GM10266 (cell line): ENCODE measurements around the gene CPSF4.
"Not testable (repeated sequence)": the region's sequence is repeated elsewhere in the genome, so short reads cannot be mapped to it uniquely, and the experiment has no call there.

Source experiments
- DNase-seq: peaks from one replicate; pipeline ENCODE4 v3.0.0; 2012; ENCODE audit errors: extremely low spot score
- CTCF ChIP-seq: IDR thresholded peaks from 2 replicates; pipeline ENCODE4 v1.5.1; 2012; ENCODE audit warnings: mild to moderate bottlenecking, low read depth; ENCODE audit not compliant: control insufficient read depth, insufficient read depth; ENCODE audit errors: missing control alignments

The CPSF4 gene

GRCh38 chr7:99497766-99498545, 59.2 kb downstream of the CPSF4 start:
- no peak for DNase-seq

GRCh38 chr7:99498546-99498944, 59.8 kb downstream of the CPSF4 start:
- TF ChIP-seq CTCF, result no peak
- no peak for DNase-seq

More at GRCh38 chr7:99497766-99498545, 59.2 kb downstream of the CPSF4 start:
- TF ChIP-seq CTCF, result no peak

- no peak for TF ChIP-seq CTCF
- no peak for DNase-seq
Observed at GRCh38 chr7:99499371-99499720, 60.6 kb downstream of the CPSF4 start.

GRCh38 chr7:99499721-99500636, 61.2 kb downstream of the CPSF4 start, which contains the start of gene ZNF394:
TSS of gene ZNF394 (minus strand) at chr7:99500281. CDS start at chr7:99500093, 188 bp downstream.
- TF ChIP-seq CTCF, result no peak
- DNase-seq, result peak; percentile 80

GRCh38 chr7:99500637-99501009, 61.9 kb downstream of the CPSF4 start:
- no peak for DNase-seq
- no peak for TF ChIP-seq CTCF

- not testable (repeated sequence) for DNase-seq
Observed at GRCh38 chr7:99501236-99501635, 62.5 kb downstream of the CPSF4 start.

GRCh38 chr7:99504281-99504602, 65.5 kb downstream of the CPSF4 start:
- no peak for TF ChIP-seq CTCF
- DNase-seq, result peak; percentile 89
